Measurements from ENCODE around the gene NRXN3. TPM values are rescaled to one million over a fixed set of nuclear protein-coding genes. Genes with fewer than 3 reads are reported as not detected.
A peak's percentile ranks its signal among the peaks of the same experiment; 100 is the strongest.
"Not testable (repeated sequence)": the region's sequence is repeated elsewhere in the genome, so short reads cannot be mapped to it uniquely, and the experiment has no call there.

Gene NRXN3
- total RNA-seq, 2 donors from 2014 or later = not detected

- DNase-seq (no peak), ATAC-seq (replicated peaks in 1 of 2) (no peak)
- Mint-ChIP-seq H3K27ac (no peak overlapping the region), H3K4me3 (no peak overlapping the region), H3K27me3 (ENCODE audit: low read depth) (peaks cover 7% of the 10 kb centered on the region), H3K4me1 (ENCODE audit: low read depth) (no peaks in the 10 kb centered on the region), H3K36me3 (ENCODE audit: insufficient read depth in 2 of 2) (no peaks in the 10 kb centered on the region), H3K9me3 (peaks cover 5% of the 10 kb centered on the region in 2 donors)
These were observed 244.0 kb downstream of the NRXN3 start for GRCh38 chr14:78414172-78414571.

- no peak overlapping the region for H3K27ac Mint-ChIP-seq
- peaks cover 3 to 5% of the 10 kb centered on the region in 2 donors for H3K9me3 Mint-ChIP-seq
- peaks cover 7% of the 10 kb centered on the region for H3K27me3 Mint-ChIP-seq (ENCODE audit: low read depth)
- DNase-seq (no peak), ATAC-seq (replicated peaks in 1 of 2) (no peak)
- H3K4me1 Mint-ChIP-seq (ENCODE audit: low read depth) = no peaks in the 10 kb centered on the region
- no peaks in the 10 kb centered on the region for H3K36me3 Mint-ChIP-seq (ENCODE audit: insufficient read depth in 2 of 2)
- no peak overlapping the region for H3K4me3 Mint-ChIP-seq
These were observed 247.4 kb downstream of the NRXN3 start for GRCh38 chr14:78417532-78417931.

DNA sequence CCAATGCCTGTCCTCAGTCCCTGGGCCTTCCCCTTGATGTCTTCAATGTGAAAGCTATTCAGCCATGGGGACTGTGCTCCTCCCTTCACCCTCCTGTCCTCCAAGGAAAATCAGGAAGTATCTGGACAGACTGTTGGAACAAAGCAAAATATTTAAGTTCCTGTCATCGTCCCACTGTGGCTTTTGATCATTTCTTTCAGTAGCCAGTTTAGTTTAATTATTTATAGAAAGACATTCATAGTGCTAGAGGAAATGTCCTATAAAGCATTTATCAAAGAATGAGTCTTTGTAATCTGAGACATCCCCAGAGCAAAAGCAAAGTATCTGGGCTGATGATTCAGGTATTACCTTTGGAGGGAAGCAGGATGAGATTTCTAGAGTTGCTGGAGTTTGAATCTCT, 254.1 kb downstream of the NRXN3 start:
- Mint-ChIP-seq H3K27ac (no peak overlapping the region), H3K27me3 (ENCODE audit: low read depth) (no peaks in the 10 kb centered on the region), H3K4me1 (ENCODE audit: low read depth) (no peaks in the 10 kb centered on the region), H3K4me3 (no peak overlapping the region), H3K9me3 (no peaks in the 10 kb centered on the region), H3K36me3 (ENCODE audit: insufficient read depth in 2 of 2) (no peaks in the 10 kb centered on the region)
- no peak for ATAC-seq (replicated peaks in 1 of 2)
- no peak for DNase-seq

DNA sequence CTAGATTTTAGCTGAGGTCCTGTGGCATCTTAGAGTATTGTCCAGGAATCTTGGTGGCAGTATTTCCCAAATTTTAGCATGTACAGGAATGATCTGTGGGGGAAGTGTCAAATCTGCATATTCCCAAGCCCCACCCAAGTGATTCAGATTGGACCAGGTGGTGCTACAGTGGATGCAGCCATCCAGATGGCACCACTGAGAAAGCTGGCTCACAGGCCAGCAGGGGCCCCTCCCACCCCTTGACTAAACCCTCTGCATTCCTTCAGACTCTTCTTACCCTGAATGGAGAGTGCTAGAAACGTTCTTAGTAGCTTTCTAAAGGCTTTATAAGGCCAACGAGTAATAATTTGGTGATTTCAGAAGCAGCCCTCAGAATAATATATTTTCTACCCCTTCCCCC, 255.2 kb downstream of the NRXN3 start:
- Mint-ChIP-seq H3K27me3 (ENCODE audit: low read depth) (no peaks in the 10 kb centered on the region), H3K4me3 (no peak overlapping the region), H3K36me3 (ENCODE audit: insufficient read depth in 2 of 2) (no peaks in the 10 kb centered on the region), H3K4me1 (ENCODE audit: low read depth) (no peaks in the 10 kb centered on the region), H3K27ac (no peak overlapping the region), H3K9me3 (no peaks in the 10 kb centered on the region)
- DNase-seq (no peak), ATAC-seq (replicated peaks in 1 of 2) (no peak)

DNA sequence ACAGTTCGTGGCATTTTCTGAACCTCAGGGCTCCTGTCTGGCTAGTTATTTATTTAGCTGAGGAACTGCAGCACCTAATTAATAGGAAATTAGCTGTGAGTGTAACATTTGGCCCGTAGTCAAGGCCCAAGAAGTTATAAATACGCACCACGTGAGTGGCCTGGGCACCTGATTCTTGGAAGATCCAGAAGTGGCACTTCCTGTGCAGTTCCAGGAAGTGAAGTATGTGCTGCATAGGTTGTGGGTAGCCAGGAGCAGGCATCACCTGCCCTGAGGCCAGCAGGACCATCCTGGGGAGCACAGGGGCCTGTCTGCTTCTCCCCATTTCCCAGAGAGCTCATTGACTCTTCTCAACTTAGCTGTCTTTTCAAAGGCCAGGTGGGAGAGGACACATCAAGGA, 255.6 kb downstream of the NRXN3 start:
- no peak for DNase-seq
- no peaks in the 10 kb centered on the region for H3K36me3 Mint-ChIP-seq (ENCODE audit: insufficient read depth in 2 of 2)
- H3K9me3 Mint-ChIP-seq = no peaks in the 10 kb centered on the region
- H3K4me1 Mint-ChIP-seq (ENCODE audit: low read depth) = no peaks in the 10 kb centered on the region
- no peaks in the 10 kb centered on the region for H3K27me3 Mint-ChIP-seq (ENCODE audit: low read depth)
- H3K27ac Mint-ChIP-seq = no peak overlapping the region
- H3K4me3 Mint-ChIP-seq = no peak overlapping the region
- no peak for ATAC-seq (replicated peaks in 1 of 2)

GRCh38 chr14:78432046-78432445, 261.9 kb downstream of the NRXN3 start:
- Mint-ChIP-seq H3K9me3 (no peaks in the 10 kb centered on the region), H3K4me1 (ENCODE audit: low read depth) (no peaks in the 10 kb centered on the region), H3K27me3 (ENCODE audit: low read depth) (no peaks in the 10 kb centered on the region), H3K36me3 (ENCODE audit: insufficient read depth in 2 of 2) (no peaks in the 10 kb centered on the region), H3K27ac (no peak overlapping the region), H3K4me3 (no peak overlapping the region)
- ATAC-seq (replicated peaks in 1 of 2) (no peak), DNase-seq (no peak)

DNA sequence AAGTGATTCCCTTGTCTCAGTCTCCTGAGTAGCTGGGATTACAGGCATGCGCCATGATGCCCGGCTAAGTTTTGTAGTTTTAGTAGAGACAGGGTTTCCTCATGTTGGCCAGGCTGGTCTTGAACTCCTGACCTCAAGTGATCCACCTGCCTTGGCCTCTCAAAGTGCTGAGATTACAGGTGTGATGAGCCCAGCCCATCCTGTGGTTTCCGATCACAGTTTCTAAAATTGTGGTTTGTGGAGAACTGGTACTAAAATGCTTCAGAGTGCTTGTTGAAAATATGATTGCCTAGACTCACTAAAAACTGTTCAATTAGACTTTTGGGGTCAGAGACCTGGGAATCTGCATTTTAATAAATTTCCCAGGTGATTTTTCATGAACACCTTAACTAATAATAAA, 267.3 kb downstream of the NRXN3 start:
- not testable (repeated sequence) for ATAC-seq (replicated peaks in 1 of 2); H3K36me3 Mint-ChIP-seq (ENCODE audit: insufficient read depth in 2 of 2); H3K9me3 Mint-ChIP-seq; H3K4me3 Mint-ChIP-seq; H3K4me1 Mint-ChIP-seq (ENCODE audit: low read depth); H3K27me3 Mint-ChIP-seq (ENCODE audit: low read depth); H3K27ac Mint-ChIP-seq; DNase-seq

DNA sequence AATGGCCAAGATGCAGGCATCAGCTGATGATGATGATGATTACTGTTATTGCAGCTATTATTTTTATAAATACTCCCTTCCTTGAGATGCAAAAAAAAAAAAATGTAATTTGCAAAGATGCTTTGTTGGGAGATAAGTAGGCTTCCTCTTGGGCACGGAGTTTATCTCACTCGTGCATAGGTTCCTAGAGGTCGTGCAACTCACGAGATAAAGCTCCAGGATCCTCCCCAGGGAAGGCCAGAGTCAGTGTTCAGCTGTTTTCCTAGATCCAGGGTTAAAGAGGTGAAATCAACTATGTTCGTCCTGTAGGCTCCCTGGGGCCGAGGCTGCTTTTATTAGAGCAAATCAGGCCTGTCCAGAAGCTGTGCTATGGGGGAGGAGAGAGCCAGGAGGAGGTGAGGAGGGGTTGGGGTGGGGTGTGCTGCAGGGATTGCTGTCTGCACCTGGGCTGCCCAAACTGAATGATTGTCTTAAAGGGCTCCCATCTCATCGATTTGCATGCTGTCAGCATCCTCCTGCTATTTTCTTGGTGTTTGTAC, 270.3 kb downstream of the NRXN3 start:
- Mint-ChIP-seq H3K27me3 (ENCODE audit: low read depth) (no peaks in the 10 kb centered on the region), H3K36me3 (ENCODE audit: insufficient read depth in 2 of 2) (no peaks in the 10 kb centered on the region), H3K4me1 (ENCODE audit: low read depth) (no peaks in the 10 kb centered on the region), H3K4me3 (no peak overlapping the region), H3K9me3 (no peaks in the 10 kb centered on the region), H3K27ac (no peak overlapping the region)
- DNase-seq (no peak), ATAC-seq (replicated peaks in 1 of 2) (no peak)

GRCh38 chr14:78443834-78444233, 273.7 kb downstream of the NRXN3 start:
- ATAC-seq (replicated peaks in 1 of 2) = no peak

GRCh38 chr14:78445275-78445674, 275.1 kb downstream of the NRXN3 start:
- Mint-ChIP-seq H3K4me3 (no peak overlapping the region), H3K9me3 (no peaks in the 10 kb centered on the region), H3K27ac (no peak overlapping the region), H3K36me3 (ENCODE audit: insufficient read depth in 2 of 2) (no peaks in the 10 kb centered on the region), H3K4me1 (ENCODE audit: low read depth) (no peaks in the 10 kb centered on the region), H3K27me3 (ENCODE audit: low read depth) (peaks cover 5% of the 10 kb centered on the region)
- DNase-seq (no peak), ATAC-seq (replicated peaks in 1 of 2) (no peak)

More at GRCh38 chr14:78443834-78444233, 273.7 kb downstream of the NRXN3 start:
- no peak for DNase-seq
- H3K9me3 Mint-ChIP-seq = no peaks in the 10 kb centered on the region
- no peak overlapping the region for H3K4me3 Mint-ChIP-seq
- H3K27me3 Mint-ChIP-seq (ENCODE audit: low read depth) = peaks cover 5% of the 10 kb centered on the region
- no peak overlapping the region for H3K27ac Mint-ChIP-seq
- no peaks in the 10 kb centered on the region for H3K36me3 Mint-ChIP-seq (ENCODE audit: insufficient read depth in 2 of 2)
- no peaks in the 10 kb centered on the region for H3K4me1 Mint-ChIP-seq (ENCODE audit: low read depth)

- peaks cover 5% of the 10 kb centered on the region for H3K27me3 Mint-ChIP-seq (ENCODE audit: low read depth)
- no peaks in the 10 kb centered on the region for H3K9me3 Mint-ChIP-seq
- H3K4me1 Mint-ChIP-seq (ENCODE audit: low read depth) = no peaks in the 10 kb centered on the region
- no peak for ATAC-seq (replicated peaks in 1 of 2)
- DNase-seq = no peak
- H3K36me3 Mint-ChIP-seq (ENCODE audit: insufficient read depth in 2 of 2) = no peaks in the 10 kb centered on the region
- no peak overlapping the region for H3K27ac Mint-ChIP-seq
- H3K4me3 Mint-ChIP-seq = no peak overlapping the region
These were observed 276.6 kb downstream of the NRXN3 start for GRCh38 chr14:78446807-78447206.

- Mint-ChIP-seq H3K4me1 (ENCODE audit: low read depth) (no peaks in the 10 kb centered on the region), H3K4me3 (no peak overlapping the region), H3K36me3 (ENCODE audit: insufficient read depth in 2 of 2) (no peaks in the 10 kb centered on the region), H3K27ac (no peak overlapping the region), H3K9me3 (no peaks in the 10 kb centered on the region), H3K27me3 (ENCODE audit: low read depth) (peaks cover 5% of the 10 kb centered on the region)
- DNase-seq = peak; percentile 38 to 59
- peak in 1 of 2 donors; percentile 27 for ATAC-seq (replicated peaks in 1 of 2)
These were observed 278.3 kb downstream of the NRXN3 start for GRCh38 chr14:78448164-78449094.

GRCh38 chr14:78450669-78451318, 280.6 kb downstream of the NRXN3 start:
- Mint-ChIP-seq H3K36me3 (ENCODE audit: insufficient read depth in 2 of 2) (no peaks in the 10 kb centered on the region), H3K27me3 (ENCODE audit: low read depth) (peaks cover 5% of the 10 kb centered on the region), H3K27ac (no peak overlapping the region), H3K4me3 (no peak overlapping the region), H3K4me1 (ENCODE audit: low read depth) (no peaks in the 10 kb centered on the region), H3K9me3 (no peaks in the 10 kb centered on the region)
- no peak for ATAC-seq (replicated peaks in 1 of 2)
- DNase-seq = no peak
